HUES64 (cell line): ENCODE data around the gene FLVCR1. TPM values are rescaled to one million over a fixed set of nuclear protein-coding genes. Genes with fewer than 3 reads are reported as not detected.

Source experiments
- H3K27ac ChIP-seq: 2 replicates; pipeline ENCODE4 v1.7.0; 2013; ENCODE audit warnings: low read depth, low read length, inconsistent platforms
- H3K27me3 ChIP-seq: 2 replicates; pipeline ENCODE4 v1.6.1; 2013; ENCODE audit warnings: mild to moderate bottlenecking, low read length; ENCODE audit not compliant: insufficient read depth
- H3K36me3 ChIP-seq: 2 replicates; pipeline ENCODE4 v1.6.1; 2013; ENCODE audit warnings: mild to moderate bottlenecking, low read length; ENCODE audit not compliant: insufficient read depth
- H3K4me1 ChIP-seq: 2 replicates; pipeline ENCODE4 v1.6.1; 2013; ENCODE audit warnings: mild to moderate bottlenecking, low read length, moderate library complexity; ENCODE audit not compliant: insufficient read depth
- H3K4me3 ChIP-seq: 2 replicates; pipeline ENCODE4 v1.5.1; 2013; ENCODE audit warnings: mild to moderate bottlenecking, low read length, moderate library complexity
- H3K9ac ChIP-seq: 2 replicates; pipeline ENCODE4 v1.6.1; 2013; ENCODE audit warnings: mild to moderate bottlenecking, low read depth, low read length
- H3K9me3 ChIP-seq: 2 replicates; pipeline ENCODE4 v1.6.1; 2013; ENCODE audit warnings: low read depth, low read length; ENCODE audit not compliant: insufficient read depth
- WGBS: fragments of 150-250, 120-280 bp; methylation state at CpG from one replicate; pipeline ENCODE4 v1.1.7; 2013; ENCODE audit warnings: missing lambda C conversion rate; 5-methylcytosine and 5-hydroxymethylcytosine counted together
- polyA plus RNA-seq, 2 experiments: library from polyadenylated mRNA; stranded (reverse); fragments of 50-300 nt; gene quantifications; one replicate each; pipeline ENCODE4 v1.2.3, GENCODE V29; 2013

Gene FLVCR1
- 35.1 TPM for polyA plus RNA-seq (2013, experiment 1 of 2)
- polyA plus RNA-seq (2013, experiment 2 of 2), result 30.2 TPM

GRCh38 chr1:212857992-212858460, at the start of gene FLVCR1:
FLVCR1 (plus strand) TSS chr1:212858275; CDS start chr1:212858453, 178 bp downstream.
- Histone ChIP-seq H3K36me3 (peaks cover 35% of the 10 kb centered on the region), H3K9ac (peak within 1 kb of the TSS; percentile 91), H3K4me3 (peak within 1 kb of the TSS; percentile 97), H3K27me3 (no peaks in the 10 kb centered on the region), H3K9me3 (no peaks in the 10 kb centered on the region), H3K4me1 (peaks cover 11% of the 10 kb centered on the region), H3K27ac (peak within 1 kb of the TSS; percentile 87)
- WGBS, result under 1% methylated on average over 54 of the region's 54 CpGs

- Histone ChIP-seq H3K36me3 (no peaks in the 10 kb centered on the region), H3K9me3 (no peaks in the 10 kb centered on the region), H3K4me3 (no peak overlapping the region), H3K27me3 (no peaks in the 10 kb centered on the region), H3K27ac (no peak overlapping the region), H3K9ac (no peak overlapping the region), H3K4me1 (peaks cover 17% of the 10 kb centered on the region; the same call in 1 of the 2 replicates)
- 79% methylated on average over 5 of the region's 5 CpGs for WGBS
Observed at GRCh38 chr1:212814537-212815334, 43.3 kb upstream of the FLVCR1 start.

- no peak overlapping the region for H3K9ac ChIP-seq
- WGBS, result 92% methylated on average over 3 of the region's 3 CpGs
Observed at GRCh38 chr1:212816567-212817278, 41.4 kb upstream of the FLVCR1 start.

GRCh38 chr1:212819726-212820125, 38.3 kb upstream of the FLVCR1 start:
- Histone ChIP-seq H3K9me3 (no peaks in the 10 kb centered on the region), H3K4me3 (no peak overlapping the region), H3K27me3 (no peaks in the 10 kb centered on the region), H3K27ac (no peak overlapping the region), H3K4me1 (peaks cover 10% of the 10 kb centered on the region; the same call in 1 of the 2 replicates), H3K36me3 (no peaks in the 10 kb centered on the region), H3K9ac (no peak overlapping the region)
- 80% methylated on average over 4 of the region's 5 CpGs for WGBS

More at GRCh38 chr1:212816567-212817278, 41.4 kb upstream of the FLVCR1 start:
- no peaks in the 10 kb centered on the region for H3K27me3 ChIP-seq
- no peaks in the 10 kb centered on the region for H3K36me3 ChIP-seq
- H3K4me1 ChIP-seq, result peaks cover 18% of the 10 kb centered on the region; the same call in 1 of the 2 replicates
- H3K9me3 ChIP-seq, result no peaks in the 10 kb centered on the region
- no peak overlapping the region for H3K4me3 ChIP-seq
- H3K27ac ChIP-seq, result no peak overlapping the region

DNA sequence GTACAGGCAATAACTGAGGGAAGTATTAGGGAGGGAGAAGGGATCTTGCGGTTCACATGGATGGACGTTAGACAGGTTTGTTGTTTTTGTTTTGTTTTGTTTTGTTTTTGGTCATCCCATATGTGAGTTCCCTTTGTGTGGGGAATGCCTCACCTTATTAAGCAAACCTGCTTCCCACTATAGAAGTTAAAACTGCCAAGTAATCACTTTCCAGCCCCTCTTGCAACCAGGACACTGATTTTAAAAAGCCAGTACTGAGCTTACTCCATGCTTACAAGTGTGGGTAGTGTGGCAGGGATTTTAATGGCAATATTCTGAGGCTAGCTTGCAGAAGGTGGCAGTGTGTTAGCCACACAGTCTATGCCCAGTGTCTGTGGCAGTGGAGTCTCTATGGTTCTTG, 37.1 kb upstream of the FLVCR1 start:
- no peaks in the 10 kb centered on the region for H3K36me3 ChIP-seq
- H3K27me3 ChIP-seq, result no peaks in the 10 kb centered on the region
- H3K9ac ChIP-seq, result no peak overlapping the region
- peaks cover 10% of the 10 kb centered on the region for H3K9me3 ChIP-seq
- H3K27ac ChIP-seq, result no peak overlapping the region
- no peak overlapping the region for H3K4me3 ChIP-seq
- peaks cover 6% of the 10 kb centered on the region; the same call in 1 of the 2 replicates for H3K4me1 ChIP-seq
- WGBS, result 95% methylated on average over 2 of the region's 2 CpGs

DNA sequence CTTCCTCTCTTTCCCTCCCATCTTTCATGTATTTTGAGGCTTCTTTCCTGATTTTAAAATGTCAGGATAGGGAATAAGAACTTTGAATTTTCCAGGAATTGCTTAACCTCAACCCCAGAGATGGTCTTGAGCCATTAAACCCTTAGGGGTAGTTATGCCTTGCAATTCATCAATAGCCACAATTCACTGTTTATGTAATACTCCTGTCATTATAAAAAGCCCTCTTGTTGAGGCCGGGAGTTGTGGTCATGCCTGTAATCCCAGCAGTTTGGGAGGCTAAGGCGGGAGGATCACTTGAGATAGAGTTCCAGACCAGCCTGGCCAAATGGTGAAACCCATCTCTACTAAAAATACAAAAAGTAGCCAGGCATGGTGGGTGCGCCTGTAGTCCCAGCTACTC, 35.1 kb upstream of the FLVCR1 start:
- Histone ChIP-seq H3K9ac (no peak overlapping the region), H3K27me3 (no peaks in the 10 kb centered on the region), H3K4me3 (no peak overlapping the region), H3K9me3 (peaks cover 16% of the 10 kb centered on the region), H3K4me1 (peaks cover 6% of the 10 kb centered on the region; the same call in 1 of the 2 replicates), H3K27ac (no peak overlapping the region), H3K36me3 (no peaks in the 10 kb centered on the region)
- 96% methylated on average over 3 of the region's 3 CpGs for WGBS

GRCh38 chr1:212824201-212824600, 33.9 kb upstream of the FLVCR1 start:
- H3K9ac ChIP-seq, result no peak overlapping the region
- WGBS, result 96% methylated on average over 16 of the region's 16 CpGs
- H3K9me3 ChIP-seq, result peaks cover 16% of the 10 kb centered on the region

DNA sequence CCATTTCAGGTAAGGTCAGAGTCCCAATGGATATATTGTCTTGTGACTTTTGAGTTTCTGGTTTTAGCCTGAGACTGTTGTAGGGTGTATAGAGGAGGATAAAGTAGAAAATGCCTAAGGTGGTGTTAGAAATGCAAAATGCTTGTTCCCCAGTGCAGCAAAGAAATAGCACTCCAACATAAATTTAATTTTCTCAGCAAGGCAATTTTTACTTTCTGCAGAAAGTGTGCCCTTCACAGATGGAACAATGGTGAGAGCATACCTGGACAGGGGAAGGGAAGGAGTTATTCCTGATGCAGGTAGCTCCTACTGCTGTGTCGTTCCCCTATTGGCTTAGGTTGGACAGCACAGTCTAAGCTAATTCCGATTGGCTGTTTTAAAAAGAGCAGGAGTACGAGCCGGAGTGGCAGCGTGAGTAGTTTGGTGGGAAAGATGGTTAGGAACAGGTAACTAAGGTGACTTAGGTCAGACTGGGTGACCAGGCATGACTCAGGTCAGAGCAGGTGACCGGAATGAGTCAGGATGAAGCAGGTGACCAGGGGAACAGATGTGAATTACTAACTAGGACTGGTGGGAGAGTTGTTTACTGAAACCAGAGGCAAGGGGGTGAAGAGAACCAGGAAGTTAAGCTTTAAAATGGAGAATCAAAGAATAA, 32.1 kb upstream of the FLVCR1 start:
- Histone ChIP-seq H3K27ac (no peak overlapping the region), H3K9me3 (peaks cover 16% of the 10 kb centered on the region), H3K36me3 (no peaks in the 10 kb centered on the region), H3K27me3 (no peaks in the 10 kb centered on the region), H3K4me1 (no peaks in the 10 kb centered on the region), H3K4me3 (no peak overlapping the region), H3K9ac (no peak overlapping the region)
- WGBS, result 95% methylated on average over 6 of the region's 6 CpGs

More at GRCh38 chr1:212824201-212824600, 33.9 kb upstream of the FLVCR1 start:
- no peaks in the 10 kb centered on the region for H3K36me3 ChIP-seq
- no peak overlapping the region for H3K27ac ChIP-seq
- H3K27me3 ChIP-seq, result no peaks in the 10 kb centered on the region
- H3K4me1 ChIP-seq, result peaks cover 6% of the 10 kb centered on the region; the same call in 1 of the 2 replicates
- H3K4me3 ChIP-seq, result no peak overlapping the region

GRCh38 chr1:212827171-212827776, 30.8 kb upstream of the FLVCR1 start:
- H3K4me1 ChIP-seq, result no peaks in the 10 kb centered on the region
- H3K9me3 ChIP-seq, result peaks cover 16% of the 10 kb centered on the region
- H3K27ac ChIP-seq, result no peak overlapping the region
- H3K9ac ChIP-seq, result no peak overlapping the region
- H3K36me3 ChIP-seq, result no peaks in the 10 kb centered on the region
- H3K27me3 ChIP-seq, result no peaks in the 10 kb centered on the region
- no peak overlapping the region for H3K4me3 ChIP-seq
- 92% methylated on average over 2 of the region's 4 CpGs for WGBS

DNA sequence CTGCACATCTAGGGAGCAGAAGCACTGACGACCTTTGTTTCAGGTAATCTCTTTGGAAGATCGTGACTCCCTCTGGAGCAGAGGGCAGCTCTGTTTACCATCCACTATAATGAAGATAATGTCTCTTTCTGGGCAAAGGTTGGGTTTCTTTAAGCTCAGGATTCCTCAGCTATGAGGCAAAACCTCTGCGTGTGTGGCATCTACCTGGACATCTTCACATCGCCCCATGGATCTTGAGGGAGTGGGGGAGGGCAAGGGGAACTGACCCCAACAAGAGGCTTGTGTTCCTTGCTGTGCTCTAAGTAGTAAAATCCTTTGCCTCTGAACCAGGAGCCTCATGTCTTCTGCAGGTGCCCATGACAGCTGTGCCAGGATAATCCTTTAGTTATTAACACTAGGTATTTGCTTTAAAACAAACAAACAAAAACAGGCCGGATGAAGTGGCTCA, 30.2 kb upstream of the FLVCR1 start:
- Histone ChIP-seq H3K27ac (no peak overlapping the region), H3K9ac (no peak overlapping the region), H3K4me3 (no peak overlapping the region), H3K4me1 (no peaks in the 10 kb centered on the region), H3K36me3 (no peaks in the 10 kb centered on the region), H3K9me3 (peaks cover 16% of the 10 kb centered on the region), H3K27me3 (no peaks in the 10 kb centered on the region)
- WGBS, result 79% methylated on average over 5 of the region's 5 CpGs
